Fibroblast of skin of right quadriceps (primary cell): ENCODE results near the gene CYP26C1.
"Not testable (repeated sequence)": the region's sequence is repeated elsewhere in the genome, so short reads cannot be mapped to it uniquely, and the experiment has no call there.

ENCODE experiments used
- DNase-seq: peaks from one replicate; pipeline ENCODE4 v3.0.0-alpha.2; 2013

CYP26C1 gene

DNA sequence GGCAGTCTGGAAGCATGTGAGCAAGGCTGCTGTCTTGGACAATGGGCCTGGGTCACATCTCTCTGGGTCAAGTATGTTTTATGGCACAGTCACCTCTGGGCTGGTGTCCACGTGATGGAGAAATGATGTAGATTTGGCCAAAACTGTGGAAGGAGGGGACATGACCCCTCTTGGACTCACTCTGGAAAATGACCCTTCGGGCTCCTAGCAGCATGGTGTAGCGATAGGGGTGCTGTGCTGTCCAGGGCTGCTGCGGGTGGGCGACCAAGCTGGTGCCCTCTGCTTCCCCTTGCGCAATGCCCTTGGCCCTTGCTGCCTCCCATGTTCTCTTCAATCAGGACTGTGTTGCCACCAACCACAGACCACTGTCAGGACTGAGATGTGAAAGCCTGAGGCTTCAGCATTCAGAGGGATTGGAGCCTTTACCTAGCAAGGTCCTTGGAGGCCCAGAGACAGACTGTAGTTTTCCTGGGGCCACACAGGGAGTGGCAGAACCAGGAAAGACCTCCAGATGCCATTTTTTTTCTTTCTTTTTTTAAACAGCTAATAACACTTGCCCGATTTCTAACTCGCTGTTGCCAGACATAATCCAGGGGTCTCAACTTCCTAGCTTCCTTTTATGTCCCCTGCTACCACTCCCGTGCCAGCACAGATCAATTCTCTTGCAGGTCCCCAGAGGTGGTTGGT is 19.2 kb downstream of the CYP26C1 start:
- no peak for DNase-seq

DNA sequence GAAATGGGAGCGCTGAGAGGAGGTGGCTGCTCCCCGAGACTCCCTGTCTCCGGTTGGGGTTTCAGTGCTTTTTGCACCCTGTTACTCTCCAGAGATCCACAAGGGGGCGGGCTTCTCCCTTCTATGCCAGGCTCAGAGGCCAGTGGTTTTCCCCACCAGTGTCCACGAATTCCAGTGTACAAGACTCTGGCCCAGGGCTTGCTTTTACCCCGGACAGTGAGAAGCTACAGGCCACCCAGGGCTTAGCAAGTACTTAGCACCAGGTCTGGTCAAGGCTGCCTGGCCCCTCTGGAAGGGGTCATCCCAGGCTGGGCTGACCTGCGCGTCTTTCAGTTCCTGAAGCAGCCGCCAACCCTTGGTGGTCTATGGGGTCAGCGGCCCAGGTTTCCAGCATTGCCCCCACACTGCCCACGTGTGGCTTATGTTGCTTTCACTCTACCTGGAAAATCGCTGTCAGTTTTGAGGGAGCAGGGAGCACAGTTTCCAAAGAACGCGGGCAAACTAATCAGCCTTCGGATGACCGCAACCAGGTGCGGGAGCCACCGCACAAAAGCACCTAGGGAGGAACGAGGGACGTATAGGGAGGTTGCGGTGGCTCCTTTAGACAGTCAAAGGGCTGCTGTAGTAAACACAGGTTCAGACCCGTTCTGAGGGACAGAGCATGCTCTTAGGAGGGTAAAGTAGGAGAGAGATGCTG is 19.9 kb downstream of the CYP26C1 start:
- DNase-seq = peak; percentile 42

DNA sequence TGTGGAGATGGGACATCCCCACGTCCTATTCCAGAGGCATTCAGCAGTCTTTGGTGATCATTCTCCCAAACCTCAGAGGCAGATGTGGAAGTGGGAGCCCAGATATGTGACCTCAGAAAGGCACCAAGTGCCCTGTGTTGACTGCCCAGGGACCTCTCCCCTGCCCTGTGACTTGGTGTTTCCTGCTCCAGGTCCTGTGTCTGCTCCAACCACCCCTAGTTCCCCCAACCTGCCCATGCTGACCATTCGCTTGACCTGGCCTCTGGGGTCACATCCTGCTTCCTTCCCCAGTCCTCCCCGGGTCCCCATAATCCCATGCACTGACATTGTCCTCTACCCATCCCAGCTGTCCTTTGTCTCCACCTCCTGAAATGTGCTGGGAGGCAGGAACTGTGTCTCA is 20.7 kb downstream of the CYP26C1 start:
- DNase-seq = no peak

DNA sequence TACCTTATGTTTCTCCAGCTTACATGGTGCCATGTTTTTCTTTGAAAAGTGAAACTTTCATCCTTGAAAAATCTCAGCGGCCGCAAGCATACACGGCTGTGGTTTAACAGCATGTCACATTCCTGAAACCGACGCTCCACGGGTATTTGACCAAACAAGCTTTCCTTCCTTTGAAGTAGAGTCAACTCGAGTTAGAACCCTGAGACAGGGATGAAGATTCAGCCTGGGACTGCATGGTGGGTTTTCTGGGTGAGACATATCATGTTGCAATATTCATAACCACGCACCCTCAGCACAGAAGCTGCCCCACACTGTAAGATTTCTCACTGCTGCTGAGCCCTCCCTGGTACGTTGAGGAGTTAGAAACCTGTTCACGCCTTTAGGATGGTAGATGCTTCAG is 21.2 kb downstream of the CYP26C1 start:
- peak; percentile 46 for DNase-seq

DNA sequence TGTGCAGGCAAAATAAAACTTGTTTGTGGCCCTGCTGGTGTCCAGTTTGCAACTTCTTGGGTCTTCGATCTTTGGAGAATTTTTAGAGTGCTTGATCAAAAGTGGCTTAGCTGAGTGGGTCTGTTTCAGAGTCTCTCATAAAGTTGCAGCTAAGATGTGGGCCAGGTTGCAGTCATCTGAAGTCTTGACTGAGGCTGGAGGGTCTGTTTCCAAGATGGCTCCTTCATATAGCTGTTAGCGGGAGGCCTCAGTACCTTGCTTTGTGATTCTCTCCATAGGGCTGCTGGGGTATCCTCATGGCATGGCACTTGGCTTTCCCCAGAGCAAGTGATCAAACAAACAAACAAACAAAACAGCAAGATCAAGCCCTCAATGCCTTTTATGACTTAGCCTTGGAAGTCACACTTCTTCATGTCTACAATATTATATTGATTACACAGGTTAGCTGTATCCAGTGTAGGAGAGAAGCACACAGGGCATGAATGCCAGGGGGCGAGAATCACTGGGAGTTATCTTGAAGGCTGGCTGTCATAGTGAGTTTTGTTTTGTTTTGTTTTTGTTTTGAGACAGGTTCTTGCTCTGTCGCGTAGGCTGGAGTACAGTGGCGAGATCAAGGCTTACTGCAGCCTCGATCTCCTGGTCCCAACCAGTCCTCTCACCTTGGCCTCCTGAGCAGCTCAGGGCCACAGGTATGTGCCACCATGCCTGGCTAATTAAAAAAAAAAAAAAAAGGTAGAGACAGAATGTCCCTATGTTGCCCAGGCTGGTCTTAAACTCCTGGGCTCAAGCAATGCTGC is 23.3 kb downstream of the CYP26C1 start:
- DNase-seq = no peak

DNA sequence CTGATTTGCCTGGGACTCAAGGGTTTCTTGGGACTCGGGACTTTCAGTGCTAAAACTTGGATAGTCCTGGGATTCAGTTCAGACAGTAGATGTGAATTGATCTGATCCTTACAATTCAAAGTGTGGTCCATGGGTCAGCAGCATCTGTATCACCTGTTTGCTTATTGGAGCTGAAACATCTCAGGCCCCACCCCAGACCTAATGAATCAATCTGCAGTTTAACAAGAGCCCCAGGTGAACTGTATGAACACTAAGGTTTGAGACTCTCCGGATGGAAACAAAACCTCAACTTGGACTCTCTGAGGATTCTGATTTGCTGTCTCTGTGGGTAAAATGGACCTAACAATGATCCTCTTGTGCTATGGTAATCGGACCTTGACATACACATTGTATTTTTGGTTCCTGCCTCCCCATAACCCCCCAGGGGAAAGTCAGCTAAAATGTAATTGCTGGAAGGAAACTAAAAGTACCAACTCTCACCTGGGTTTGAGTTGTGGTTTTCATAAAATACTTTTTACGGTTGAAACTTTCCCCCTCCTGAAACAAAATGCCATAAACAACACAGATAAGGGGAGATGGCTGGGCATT is 24.8 kb downstream of the CYP26C1 start:
- no peak for DNase-seq

DNA sequence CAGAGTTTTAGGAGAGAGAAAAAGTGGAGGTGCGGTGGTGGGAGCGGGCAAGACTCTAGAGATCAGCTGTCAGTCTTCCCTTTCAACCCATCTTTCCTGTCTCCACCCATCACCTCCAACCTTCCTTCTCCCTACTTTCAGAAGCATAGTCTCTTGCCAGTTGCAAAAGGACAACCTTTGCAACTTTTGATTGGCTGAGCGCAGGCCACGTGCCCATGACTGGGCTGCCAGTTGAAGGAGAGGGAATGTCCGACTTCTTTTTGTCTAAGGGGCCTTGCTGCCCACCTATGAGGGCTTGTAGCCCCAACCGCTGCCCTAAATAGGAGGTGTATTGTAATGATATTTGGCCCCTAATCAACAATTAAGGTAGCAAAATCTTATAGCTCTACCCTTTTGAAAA is 25.7 kb downstream of the CYP26C1 start:
- DNase-seq = no peak

DNA sequence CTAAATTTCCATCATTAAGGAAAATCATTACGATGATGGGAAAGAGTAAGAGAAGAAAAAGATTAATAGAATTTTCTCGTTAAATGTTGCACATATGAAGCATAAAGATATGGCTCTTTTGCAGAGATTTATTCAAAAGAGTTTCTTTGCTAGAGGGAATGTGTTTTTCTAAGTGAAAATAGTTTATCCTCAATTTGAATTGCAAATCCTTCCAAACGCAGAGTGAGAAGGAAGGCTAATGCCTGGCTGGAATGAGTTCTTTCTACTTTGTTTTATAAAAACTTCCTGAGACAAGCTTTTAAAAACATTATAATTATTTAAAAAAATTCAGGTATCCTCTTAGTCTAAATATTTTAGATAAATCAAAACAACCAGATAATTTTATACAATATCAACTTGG is 27.2 kb downstream of the CYP26C1 start:
- no peak for DNase-seq

DNA sequence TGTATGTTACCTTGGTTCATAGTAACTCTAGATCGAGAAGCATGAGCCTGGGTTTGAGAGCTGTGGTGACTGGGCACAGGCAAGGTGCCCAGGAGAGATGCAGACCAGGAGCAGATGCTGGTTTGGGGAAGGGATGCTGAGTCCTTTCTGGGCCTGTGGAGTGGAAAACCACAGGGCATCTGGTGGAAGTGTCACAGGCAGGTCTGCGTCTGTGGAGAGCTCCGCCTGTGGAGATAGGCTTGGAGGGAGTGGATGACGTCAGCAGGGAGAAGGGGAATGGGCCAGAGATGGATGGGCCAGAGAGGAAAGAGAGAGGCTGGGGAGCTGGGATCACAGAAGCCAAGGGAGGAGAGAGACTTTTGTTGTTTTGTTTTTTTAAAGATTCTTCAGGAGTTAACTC is 27.9 kb downstream of the CYP26C1 start:
- no peak for DNase-seq

DNA sequence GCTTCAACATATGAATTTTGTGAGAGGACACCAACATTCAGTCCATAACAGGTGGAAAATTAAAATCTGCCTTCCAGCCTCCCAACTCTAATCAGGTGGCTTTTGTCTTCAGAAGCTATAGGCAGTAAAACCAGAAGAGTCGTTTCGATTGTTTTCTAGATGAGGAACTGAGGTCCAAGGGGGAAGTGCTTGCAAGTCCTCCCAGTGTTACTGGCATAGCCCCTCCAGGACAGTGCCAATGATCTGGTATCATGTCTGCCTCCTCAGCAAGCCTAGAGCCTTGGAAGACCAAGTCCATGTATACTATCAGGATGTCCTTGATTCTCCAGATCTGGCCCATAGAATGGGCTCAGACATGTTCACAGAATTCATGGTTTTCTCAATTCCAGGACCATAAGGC is 30.0 kb downstream of the CYP26C1 start:
- DNase-seq = no peak

DNA sequence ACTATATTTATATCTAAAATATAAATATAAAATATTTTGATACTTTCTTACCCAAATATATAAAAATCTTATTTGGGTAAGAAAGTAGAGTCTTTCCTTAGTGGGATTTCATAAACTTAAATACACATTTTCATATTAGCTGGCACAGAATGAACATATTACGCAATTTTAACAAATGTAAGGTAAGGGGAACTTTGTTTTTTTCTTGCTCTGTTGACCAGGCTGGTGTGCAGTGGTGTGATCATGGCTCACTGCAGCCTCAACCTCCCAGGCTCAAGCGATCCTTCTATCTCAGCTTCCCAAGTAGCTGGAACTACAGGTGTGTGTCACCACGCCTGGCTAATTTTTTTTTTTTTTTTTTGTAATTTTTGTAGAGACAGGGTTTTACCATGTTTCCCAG is 31.4 kb downstream of the CYP26C1 start:
- DNase-seq = no peak

DNA sequence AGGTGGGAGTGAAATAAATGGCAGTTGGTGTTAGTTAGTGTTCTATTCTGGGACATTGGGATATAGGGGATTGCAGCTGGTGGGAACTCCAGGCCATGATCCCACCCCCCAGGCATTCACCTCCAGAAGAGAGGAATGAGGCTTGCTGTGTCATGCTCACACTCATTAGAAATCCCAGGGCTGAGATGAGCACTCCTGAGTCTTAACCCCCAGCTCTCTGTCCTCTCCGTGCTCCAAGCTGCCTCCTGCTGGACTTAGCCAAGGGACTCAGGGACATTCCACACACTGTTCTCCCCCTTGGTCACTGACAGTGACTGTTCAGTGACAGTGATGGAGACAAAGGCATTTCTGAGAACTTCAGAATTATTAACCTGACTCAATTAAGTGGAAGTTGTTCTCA is 34.6 kb downstream of the CYP26C1 start:
- DNase-seq = no peak

DNA sequence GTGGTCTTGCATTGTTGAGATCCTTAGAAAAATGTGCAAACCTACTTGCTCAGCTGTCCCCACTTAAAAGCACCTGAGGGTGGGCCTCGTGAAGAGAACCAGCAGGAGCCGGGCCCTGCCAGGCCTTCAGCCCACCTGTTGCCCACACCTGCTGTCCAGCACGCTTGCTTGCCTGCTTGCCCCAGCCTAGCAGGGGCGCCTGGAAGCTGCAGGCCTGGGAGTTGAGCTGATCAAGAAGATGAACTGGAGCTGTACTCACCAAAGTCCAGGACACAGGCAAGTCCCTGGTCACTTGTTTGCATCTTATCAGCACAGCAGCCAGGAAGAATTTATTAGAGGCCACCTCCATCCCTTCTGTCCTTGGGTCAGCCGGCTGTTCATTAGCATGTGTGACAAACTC is 36.3 kb downstream of the CYP26C1 start:
- DNase-seq = no peak

DNA sequence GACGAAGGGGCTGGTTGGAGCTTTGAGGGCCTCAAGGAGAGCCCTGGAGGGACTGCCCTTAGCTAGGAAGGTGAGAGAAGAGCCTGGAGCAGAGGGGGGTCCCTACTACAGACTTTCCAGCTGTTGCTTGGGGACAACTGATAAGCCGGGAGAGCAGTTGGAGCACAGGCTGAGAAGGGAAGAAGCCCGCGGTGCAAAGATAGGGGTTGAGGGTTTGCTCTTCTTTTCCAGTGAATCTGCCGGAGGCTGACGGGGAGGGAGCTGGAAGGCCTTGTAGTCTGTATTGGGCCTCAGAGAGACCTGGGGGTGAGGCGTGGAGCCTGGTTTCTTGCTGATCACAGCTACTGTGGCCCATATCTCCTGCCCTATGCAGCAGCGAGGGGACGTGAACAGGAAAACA is 36.8 kb downstream of the CYP26C1 start:
- DNase-seq = no peak

DNA sequence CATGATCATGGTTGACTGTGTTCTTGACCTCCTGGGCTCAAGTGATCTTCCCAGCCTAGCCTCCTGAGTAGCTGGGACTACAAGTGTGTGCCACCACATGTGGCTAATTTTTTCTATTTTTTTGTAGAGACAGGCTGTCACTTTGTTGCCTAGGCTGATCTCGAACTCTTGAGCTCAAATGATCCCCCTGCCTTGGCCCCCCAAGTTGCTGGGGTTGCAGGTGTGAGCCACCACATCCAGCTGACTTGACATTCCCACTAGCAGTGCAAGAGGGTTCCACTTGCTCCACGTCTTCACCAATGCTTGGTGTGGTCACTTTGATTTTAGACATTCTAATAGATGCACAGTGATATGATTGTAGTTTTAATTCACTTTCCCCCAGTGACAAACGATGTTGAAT is 38.2 kb downstream of the CYP26C1 start:
- DNase-seq = no peak

DNA sequence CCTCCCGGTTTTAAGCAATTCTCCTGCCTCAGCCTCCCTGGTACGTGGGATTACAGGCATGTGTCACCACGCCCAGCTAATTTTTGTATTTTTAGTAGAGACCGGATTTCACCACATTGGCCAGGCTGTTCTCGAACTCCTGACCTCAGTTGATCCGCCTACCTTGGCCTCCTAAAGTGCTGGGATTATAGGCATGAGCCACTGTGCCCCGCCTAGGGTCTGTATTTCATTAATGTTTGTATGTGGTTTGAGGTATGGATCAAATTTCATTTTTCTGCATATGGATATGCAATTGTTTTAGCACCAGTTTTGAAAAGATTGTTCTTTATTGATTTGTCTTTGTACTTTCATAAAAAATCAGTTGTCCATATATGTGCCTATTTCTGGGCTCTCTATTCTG is 39.1 kb downstream of the CYP26C1 start:
- no peak for DNase-seq

DNA sequence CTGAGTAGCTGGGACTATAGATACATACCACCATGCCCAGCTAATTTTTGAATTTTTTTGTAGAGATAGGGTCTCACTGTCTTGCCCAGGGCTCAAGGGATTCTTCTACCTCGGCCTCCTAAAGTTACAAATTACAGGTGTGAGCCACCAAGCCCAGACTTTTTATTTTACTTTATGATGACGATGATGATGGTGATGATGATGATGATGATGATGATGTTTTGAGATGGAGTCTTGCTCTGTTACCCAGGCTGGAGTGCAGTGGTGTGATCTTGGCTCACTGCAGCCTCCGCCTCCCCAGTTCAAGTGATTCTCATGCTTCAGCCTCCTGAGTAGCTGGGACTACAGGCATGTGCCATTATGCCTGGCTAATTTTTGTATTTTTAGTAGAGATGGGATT is 40.5 kb downstream of the CYP26C1 start:
- DNase-seq = not testable (repeated sequence)

DNA sequence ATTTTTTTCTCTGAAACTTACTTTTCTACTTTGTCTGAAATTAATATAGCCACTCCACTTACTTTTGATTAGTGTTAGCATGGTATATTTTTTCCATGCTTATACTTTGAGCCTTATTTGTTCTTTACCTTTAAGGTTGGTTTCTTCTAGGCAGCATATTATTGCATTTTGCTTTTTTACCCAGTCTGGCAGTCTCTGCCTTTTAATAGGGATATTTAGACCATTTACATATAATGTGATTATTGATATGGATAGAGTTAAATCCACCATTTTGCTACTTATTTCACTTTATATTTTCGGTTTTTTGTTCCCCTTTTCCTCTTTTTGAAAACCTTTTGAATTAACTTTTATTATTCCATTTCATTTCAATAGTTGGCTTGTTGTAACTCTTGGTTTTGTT is 43.4 kb downstream of the CYP26C1 start:
- DNase-seq = no peak

DNA sequence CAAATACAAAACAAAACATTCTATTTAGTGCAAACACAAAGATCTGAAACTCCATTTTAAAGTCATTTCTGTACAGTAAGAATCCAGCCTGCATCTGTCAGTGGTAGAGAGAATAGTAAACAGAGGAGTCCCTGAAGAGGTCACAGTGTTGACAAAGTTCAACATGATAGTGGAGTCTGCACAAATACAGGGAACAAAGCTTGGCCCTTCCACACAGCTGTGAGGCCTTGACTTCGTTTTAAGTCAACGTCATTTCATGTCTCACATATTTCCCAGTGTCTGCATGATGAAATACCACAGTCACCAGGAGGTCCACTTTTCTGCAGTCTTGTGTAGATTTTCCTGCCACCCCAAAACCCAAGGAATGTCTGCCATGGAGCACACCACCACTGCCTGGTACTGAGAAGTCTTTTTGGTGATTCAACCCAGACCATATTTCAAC is 46.1 kb downstream of the CYP26C1 start:
- peak; percentile 73 for DNase-seq

DNA sequence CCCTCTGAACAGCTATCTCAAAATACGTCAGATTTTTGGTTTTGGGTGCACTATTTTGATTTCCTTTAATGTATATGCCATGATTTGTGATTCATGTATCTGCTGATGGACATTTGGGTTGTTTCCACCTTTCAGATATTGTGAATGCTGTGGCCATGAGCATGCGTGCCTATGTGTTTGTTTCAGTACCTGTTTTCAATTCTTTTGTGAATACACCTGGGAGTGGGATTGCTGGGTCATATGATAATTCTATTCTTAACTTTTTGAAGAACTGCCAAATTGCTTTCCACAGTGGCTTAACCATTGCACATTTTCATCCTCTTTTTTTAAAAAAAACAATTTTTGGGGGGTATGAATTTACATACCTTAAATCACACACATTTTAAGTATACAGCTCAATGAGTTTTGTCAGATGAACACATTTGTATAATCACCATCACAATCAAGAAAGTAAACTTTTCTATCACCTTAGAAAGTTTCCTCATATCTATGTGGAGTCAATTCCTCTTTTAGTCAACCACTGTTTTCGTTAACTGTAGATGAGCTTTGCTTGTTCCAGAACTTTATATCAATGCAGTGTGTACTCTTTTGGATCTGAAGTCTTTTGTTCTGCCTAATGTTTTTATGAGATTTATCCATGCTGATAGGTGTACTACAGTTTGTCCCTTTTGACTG is 50.0 kb downstream of the CYP26C1 start:
- no peak for DNase-seq

DNA sequence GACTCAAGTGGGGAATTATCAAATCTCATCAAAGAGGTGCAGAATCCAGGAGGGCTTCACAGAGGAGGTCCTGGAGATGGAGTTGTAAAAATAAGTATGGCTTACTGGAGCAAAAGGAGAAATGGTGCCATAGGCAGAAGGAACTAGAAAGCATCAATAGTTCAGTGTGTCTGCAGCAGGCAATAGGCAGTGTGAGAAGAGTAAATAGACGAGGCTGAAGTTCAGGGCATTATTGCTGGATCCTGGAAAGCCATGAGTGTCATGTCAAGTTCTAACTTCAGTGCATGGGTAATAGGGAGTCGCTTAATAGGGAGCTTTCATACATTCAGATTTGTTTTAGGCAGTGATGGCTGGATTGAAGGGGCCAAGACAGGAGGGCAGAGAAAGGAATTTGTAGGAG is 52.4 kb downstream of the CYP26C1 start:
- DNase-seq = no peak

DNA sequence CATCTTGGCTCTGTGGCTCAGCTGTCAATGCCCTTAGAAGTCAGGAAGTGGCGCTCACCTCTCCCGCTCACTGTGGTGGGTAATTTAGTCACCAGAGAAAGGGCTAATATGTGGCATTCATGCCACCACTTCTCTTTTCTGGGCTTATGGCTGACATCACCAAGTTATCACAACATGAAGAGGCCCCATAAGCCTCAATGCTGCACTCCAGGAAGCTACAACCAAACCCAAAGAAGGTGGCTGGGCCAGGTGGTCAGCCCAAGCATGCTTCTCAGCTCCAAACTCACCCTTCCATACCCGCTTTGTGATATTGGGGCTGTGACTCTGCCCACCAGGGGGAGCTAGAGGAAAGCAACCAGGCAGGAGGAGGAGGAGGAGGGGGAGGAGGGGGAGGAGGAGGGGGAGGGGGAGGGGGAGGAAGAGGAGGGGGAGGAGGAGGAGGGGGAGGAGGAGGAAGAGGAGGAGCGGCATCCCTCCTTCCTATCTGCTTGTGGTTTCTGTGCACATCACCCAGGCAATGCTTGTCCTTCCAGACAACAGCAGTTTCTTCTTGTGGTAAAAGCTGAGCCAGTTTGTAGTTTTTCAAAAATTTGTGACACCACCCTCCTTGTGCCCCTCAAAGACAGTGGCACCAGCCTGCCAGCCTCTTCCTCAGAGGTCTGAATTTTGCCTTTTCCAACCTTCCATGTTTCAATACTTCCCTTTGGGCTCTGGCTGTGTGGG is 55.2 kb downstream of the CYP26C1 start:
- DNase-seq = peak; percentile 46
